ENCODE measurements around the gene PCDH9.

The PCDH9 gene

DNA sequence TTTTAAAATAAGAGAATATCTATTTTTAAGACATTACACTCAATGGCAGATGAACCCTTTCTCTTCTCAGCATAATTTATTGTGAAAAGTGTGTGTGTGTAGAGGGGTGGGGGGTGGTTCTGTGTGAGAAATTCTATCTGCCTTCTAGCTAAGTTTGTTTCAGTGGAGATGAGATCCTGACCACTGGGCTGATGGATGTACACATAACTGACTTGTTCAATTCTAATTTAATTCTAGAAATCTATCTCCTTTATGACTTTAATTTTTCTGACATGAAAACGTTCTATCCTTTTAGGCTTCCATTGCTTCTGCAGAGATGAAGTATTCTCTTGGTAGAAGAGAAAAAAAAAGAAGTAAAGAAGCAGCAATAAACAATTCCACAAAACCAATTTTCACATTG lies 891.6 kb downstream of the PCDH9 start:
- H3K4me3 ChIP-seq (ENCODE audit: low read depth, low read length), result no peak overlapping the region
- DNase-seq (ENCODE audit: low read depth, low spot score), result no peak
- POLR2A ChIA-PET, result no interaction called here
- no peak for TF ChIP-seq CTCF (IDR thresholded peaks at IDR 0.05; ENCODE audit: insufficient read depth, low read length, missing control alignments)
- CTCF ChIA-PET, result no interaction called here

DNA sequence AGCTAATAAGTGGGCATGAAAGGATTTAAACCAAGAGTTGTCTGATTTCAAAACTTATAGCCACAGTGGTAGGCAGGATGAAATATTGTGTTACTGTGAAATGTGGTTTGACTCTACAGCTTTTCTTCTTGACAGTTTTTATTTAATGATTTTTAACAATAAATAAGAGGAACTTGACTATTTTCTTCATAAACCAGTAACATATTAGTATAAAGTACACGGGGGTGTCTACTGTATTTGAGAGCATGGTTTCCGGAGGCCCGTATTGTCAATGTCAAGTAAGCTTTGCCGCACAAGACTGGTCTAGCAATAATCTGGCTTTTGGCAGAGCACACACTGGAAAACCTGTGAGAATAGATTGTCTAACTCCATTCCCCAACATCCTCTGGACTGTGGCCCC lies 894.5 kb downstream of the PCDH9 start:
- TF ChIP-seq CTCF (IDR thresholded peaks at IDR 0.05; ENCODE audit: insufficient read depth, low read length, missing control alignments), result no peak
- DNase-seq (ENCODE audit: low read depth, low spot score), result no peak
- H3K4me3 ChIP-seq (ENCODE audit: low read depth, low read length), result no peak overlapping the region
- ChIA-PET CTCF (interaction anchor here (1.2 kb wide), 1 partner anchor 11 kb away, joined by 4 read pairs; no protein-coding TSS in a partner anchor), POLR2A (no interaction called here)

GRCh38 chr13:66329988-66330451 lies 900.1 kb downstream of the PCDH9 start:
- no peak for DNase-seq (ENCODE audit: low read depth, low spot score)
- ChIA-PET POLR2A (no interaction called here), CTCF (no interaction called here)
- no peak overlapping the region for H3K4me3 ChIP-seq (ENCODE audit: low read depth, low read length)
- no peak for TF ChIP-seq CTCF (IDR thresholded peaks at IDR 0.05; ENCODE audit: insufficient read depth, low read length, missing control alignments)

GRCh38 chr13:66328476-66328875 lies 901.7 kb downstream of the PCDH9 start:
- no peak for DNase-seq (ENCODE audit: low read depth, low spot score)
- ChIA-PET POLR2A (no interaction called here), CTCF (interaction anchor here (1.0 kb wide), 1 partner anchor 13 kb away, joined by 3 read pairs; no protein-coding TSS in a partner anchor)
- no peak overlapping the region for H3K4me3 ChIP-seq (ENCODE audit: low read depth, low read length)
- no peak for TF ChIP-seq CTCF (IDR thresholded peaks at IDR 0.05; ENCODE audit: insufficient read depth, low read length, missing control alignments)

- TF ChIP-seq CTCF (IDR thresholded peaks at IDR 0.05; ENCODE audit: insufficient read depth, low read length, missing control alignments), result no peak
- POLR2A ChIA-PET, result no interaction called here
- no peak for DNase-seq (ENCODE audit: low read depth, low spot score)
- CTCF ChIA-PET, result interaction anchor here (1.3 kb wide), 1 partner anchor 11 kb away, joined by 4 read pairs; no protein-coding TSS in a partner anchor
- no peak overlapping the region for H3K4me3 ChIP-seq (ENCODE audit: low read depth, low read length)
Observed at GRCh38 chr13:66323745-66324347, 906.3 kb downstream of the PCDH9 start.

DNA sequence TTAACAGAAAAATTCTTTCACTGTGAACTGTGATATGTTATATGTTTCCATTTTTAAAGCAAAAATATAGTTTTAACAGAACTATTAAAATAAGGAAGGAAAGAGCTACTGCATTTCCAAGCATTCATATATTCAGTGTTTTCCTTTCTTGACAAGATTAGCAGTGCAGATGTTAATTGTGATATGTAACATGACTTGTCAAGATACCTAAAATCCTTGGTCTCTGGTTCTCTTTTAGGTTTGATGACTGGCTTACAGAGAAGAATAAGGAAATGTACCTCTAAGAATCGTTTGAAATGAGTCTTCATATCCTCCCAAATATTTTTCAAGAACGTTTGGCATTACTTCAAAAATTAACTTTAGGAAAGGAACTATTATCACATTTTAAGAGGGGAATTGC lies 907.2 kb downstream of the PCDH9 start:
- H3K4me3 ChIP-seq (ENCODE audit: low read depth, low read length), result no peak overlapping the region
- TF ChIP-seq CTCF (IDR thresholded peaks at IDR 0.05; ENCODE audit: insufficient read depth, low read length, missing control alignments), result no peak
- ChIA-PET CTCF (no interaction called here), POLR2A (no interaction called here)
- DNase-seq (ENCODE audit: low read depth, low spot score), result no peak
